Uterus (tissue), 2 donors: ENCODE measurements around the gene ATG4B.

Experiments used
- POLR2A ChIP-seq, 2 donors: fragments of 450-650 bp; IDR thresholded peaks; one replicate each; pipeline ENCODE4 v1.6.1; 2016; ENCODE audit warnings: antibody characterized with exemption in 2 of 2, mild to moderate bottlenecking in 1 of 2, moderate library complexity in 1 of 2
- TF ChIP-seq, protein P1 (sequence below), 4 experiments: fragments of 200-600 bp in 2 of 4; fragments of 450-650 bp in 2 of 4; sonication (generic) in 2 of 4; IDR thresholded peaks; one replicate each; pipeline ENCODE4 v1.5.1; 2016 to 2019; ENCODE audit warnings: antibody characterized with exemption in 4 of 4, mild to moderate bottlenecking in 2 of 4, moderate library complexity in 1 of 4

GRCh38 chr2:241593271-241593670 lies 44.2 kb upstream of the ATG4B start:
- no peak for TF ChIP-seq POLR2A (IDR thresholded peaks at IDR 0.05)
- TF ChIP-seq, protein P1, sequence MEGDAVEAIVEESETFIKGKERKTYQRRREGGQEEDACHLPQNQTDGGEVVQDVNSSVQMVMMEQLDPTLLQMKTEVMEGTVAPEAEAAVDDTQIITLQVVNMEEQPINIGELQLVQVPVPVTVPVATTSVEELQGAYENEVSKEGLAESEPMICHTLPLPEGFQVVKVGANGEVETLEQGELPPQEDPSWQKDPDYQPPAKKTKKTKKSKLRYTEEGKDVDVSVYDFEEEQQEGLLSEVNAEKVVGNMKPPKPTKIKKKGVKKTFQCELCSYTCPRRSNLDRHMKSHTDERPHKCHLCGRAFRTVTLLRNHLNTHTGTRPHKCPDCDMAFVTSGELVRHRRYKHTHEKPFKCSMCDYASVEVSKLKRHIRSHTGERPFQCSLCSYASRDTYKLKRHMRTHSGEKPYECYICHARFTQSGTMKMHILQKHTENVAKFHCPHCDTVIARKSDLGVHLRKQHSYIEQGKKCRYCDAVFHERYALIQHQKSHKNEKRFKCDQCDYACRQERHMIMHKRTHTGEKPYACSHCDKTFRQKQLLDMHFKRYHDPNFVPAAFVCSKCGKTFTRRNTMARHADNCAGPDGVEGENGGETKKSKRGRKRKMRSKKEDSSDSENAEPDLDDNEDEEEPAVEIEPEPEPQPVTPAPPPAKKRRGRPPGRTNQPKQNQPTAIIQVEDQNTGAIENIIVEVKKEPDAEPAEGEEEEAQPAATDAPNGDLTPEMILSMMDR (IDR thresholded peaks at IDR 0.05) = no peak
